ENCODE measurements around the gene DAGLA. TPM values are rescaled to one million over a fixed set of nuclear protein-coding genes. Genes with fewer than 3 reads are reported as not detected.
A peak's percentile ranks its signal among the peaks of the same experiment; 100 is the strongest.

The DAGLA gene
- total and polyA plus RNA-seq, 2 of the 13 experiments (the other 11 are each of a cell fraction or from before 2014, with no cell fraction given): 2.6 to 3.9 TPM

DNA sequence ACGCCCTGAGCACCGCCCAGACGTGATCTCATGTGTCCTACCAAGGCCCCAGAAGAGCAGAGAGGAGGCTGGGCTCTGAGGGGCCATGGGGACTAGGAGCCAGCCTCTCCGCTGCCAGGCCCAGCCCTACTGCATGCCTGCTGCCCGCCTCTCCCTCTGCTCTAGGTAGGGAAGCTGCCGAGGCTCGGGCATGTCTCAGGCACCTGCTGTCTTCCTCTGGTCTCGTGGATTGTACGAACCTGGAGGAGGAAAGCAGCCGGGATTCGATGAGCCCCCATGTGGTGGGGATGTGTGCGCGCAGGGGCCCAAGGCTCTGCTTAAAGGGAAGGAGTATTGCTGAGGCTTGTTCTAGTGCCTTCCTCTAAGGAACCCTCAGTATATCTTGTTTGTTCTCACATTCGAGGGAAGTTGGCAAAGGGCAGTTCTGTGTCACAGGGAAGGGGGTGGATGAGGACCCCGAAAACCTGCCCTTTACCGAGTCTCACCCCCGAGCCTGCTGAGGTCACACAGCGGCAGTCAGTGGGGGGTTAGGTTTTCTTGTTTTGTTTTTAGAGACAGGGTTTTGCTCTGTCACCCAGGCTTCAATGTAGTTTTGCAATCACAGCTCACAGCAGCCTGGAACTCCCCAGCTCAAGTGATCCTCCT lies 21.2 kb downstream of the DAGLA start (continued):
- TF ChIP-seq, protein P1, sequence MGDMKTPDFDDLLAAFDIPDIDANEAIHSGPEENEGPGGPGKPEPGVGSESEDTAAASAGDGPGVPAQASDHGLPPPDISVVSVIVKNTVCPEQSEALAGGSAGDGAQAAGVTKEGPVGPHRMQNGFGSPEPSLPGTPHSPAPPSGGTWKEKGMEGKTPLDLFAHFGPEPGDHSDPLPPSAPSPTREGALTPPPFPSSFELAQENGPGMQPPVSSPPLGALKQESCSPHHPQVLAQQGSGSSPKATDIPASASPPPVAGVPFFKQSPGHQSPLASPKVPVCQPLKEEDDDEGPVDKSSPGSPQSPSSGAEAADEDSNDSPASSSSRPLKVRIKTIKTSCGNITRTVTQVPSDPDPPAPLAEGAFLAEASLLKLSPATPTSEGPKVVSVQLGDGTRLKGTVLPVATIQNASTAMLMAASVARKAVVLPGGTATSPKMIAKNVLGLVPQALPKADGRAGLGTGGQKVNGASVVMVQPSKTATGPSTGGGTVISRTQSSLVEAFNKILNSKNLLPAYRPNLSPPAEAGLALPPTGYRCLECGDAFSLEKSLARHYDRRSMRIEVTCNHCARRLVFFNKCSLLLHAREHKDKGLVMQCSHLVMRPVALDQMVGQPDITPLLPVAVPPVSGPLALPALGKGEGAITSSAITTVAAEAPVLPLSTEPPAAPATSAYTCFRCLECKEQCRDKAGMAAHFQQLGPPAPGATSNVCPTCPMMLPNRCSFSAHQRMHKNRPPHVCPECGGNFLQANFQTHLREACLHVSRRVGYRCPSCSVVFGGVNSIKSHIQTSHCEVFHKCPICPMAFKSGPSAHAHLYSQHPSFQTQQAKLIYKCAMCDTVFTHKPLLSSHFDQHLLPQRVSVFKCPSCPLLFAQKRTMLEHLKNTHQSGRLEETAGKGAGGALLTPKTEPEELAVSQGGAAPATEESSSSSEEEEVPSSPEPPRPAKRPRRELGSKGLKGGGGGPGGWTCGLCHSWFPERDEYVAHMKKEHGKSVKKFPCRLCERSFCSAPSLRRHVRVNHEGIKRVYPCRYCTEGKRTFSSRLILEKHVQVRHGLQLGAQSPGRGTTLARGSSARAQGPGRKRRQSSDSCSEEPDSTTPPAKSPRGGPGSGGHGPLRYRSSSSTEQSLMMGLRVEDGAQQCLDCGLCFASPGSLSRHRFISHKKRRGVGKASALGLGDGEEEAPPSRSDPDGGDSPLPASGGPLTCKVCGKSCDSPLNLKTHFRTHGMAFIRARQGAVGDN (CRISPR knock-in tag; IDR thresholded peaks at IDR 0.05): peak; percentile 36
- TF ChIP-seq HNRNPLL (IDR thresholded peaks at IDR 0.05; ENCODE audit: low read depth, low read length, poor library complexity, severe bottlenecking): peak; percentile 78

DNA sequence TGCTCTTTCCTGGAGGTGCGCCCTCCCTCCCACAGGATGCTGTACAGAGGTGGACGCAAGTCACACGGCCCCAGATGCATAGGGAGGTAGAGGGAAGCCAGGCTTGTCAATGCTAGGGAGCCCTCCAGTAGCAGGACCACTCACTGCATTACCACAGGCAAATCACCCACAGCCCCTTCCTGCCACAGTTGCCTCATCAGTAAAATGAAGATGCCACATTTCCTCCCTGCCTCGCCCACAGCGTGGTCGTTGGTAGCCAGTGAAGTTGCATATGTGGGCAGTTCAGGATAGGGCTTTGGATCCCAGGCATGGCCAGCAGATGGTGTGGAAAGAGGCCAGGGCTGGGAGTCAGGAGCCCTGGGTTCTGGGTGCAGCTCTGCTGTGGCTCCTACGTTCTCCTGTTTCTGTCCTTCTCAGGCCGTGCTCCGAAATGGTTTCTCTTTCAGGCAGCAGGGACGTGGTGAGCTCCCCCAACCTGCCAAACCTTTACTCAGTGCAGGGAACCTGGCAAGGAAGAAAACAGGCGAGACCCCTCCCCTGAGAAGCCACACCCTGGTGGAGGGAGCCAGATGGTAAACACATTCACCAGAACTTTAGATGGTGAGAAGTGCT lies 22.6 kb downstream of the DAGLA start:
- CTCF ChIA-PET (ENCODE audit: low intra/inter-chr PET ratio, low total read pairs): no interaction called here
- no TSS peak for BruUV-seq (replicated peaks)
- TF ChIP-seq CBX2 (IDR thresholded peaks at IDR 0.05; ENCODE audit: low read depth, low read length) (no peak), CBX2 (CRISPR knock-in tag; IDR thresholded peaks at IDR 0.05; ENCODE audit: low read depth) (no peak), PTBP1 (IDR thresholded peaks at IDR 0.05; ENCODE audit: low read depth, low read length, poor library complexity, severe bottlenecking) (no peak), MTA1 (CRISPR knock-in tag; IDR thresholded peaks at IDR 0.05; ENCODE audit: borderline replicate concordance) (no peak), DBP (CRISPR knock-in tag; IDR thresholded peaks at IDR 0.05; ENCODE audit: not compliant biosample characterization) (no peak), ATF7 (IDR thresholded peaks at IDR 0.05) (no peak), ATF7 (CRISPR knock-in tag; IDR thresholded peaks at IDR 0.05) (no peak), ZNF615 (CRISPR knock-in tag; IDR thresholded peaks at IDR 0.05; ENCODE audit: borderline replicate concordance) (no peak)
- TF ChIP-seq, protein P2, sequence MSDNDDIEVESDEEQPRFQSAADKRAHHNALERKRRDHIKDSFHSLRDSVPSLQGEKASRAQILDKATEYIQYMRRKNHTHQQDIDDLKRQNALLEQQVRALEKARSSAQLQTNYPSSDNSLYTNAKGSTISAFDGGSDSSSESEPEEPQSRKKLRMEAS (IDR thresholded peaks at IDR 0.05): no peak
- TF ChIP-seq, protein P3, sequence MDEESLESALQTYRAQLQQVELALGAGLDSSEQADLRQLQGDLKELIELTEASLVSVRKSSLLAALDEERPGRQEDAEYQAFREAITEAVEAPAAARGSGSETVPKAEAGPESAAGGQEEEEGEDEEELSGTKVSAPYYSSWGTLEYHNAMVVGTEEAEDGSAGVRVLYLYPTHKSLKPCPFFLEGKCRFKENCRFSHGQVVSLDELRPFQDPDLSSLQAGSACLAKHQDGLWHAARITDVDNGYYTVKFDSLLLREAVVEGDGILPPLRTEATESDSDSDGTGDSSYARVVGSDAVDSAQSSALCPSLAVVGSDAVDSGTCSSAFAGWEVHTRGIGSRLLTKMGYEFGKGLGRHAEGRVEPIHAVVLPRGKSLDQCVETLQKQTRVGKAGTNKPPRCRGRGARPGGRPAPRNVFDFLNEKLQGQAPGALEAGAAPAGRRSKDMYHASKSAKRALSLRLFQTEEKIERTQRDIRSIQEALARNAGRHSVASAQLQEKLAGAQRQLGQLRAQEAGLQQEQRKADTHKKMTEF (CRISPR knock-in tag; IDR thresholded peaks at IDR 0.05): no peak
- TF ChIP-seq, protein P4, sequence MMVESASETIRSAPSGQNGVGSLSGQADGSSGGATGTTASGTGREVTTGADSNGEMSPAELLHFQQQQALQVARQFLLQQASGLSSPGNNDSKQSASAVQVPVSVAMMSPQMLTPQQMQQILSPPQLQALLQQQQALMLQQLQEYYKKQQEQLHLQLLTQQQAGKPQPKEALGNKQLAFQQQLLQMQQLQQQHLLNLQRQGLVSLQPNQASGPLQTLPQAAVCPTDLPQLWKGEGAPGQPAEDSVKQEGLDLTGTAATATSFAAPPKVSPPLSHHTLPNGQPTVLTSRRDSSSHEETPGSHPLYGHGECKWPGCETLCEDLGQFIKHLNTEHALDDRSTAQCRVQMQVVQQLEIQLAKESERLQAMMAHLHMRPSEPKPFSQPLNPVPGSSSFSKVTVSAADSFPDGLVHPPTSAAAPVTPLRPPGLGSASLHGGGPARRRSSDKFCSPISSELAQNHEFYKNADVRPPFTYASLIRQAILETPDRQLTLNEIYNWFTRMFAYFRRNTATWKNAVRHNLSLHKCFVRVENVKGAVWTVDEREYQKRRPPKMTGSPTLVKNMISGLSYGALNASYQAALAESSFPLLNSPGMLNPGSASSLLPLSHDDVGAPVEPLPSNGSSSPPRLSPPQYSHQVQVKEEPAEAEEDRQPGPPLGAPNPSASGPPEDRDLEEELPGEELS (CRISPR knock-in tag; IDR thresholded peaks at IDR 0.05): no peak

More for the DNA sequence above, 22.6 kb downstream of the DAGLA start:
- no peak for DNase-seq (ENCODE audit: low spot score)
- Histone ChIP-seq H4K20me1 (ENCODE audit: insufficient read depth, low read length) (peaks cover 8% of the 10 kb centered on the region; the same call in 1 of the 2 replicates), H2AFZ (ENCODE audit: low read length) (no peak overlapping the region), H3K27ac (ENCODE audit: extremely low read length, insufficient read depth, low read length) (no peak overlapping the region), H3K9me3 (ENCODE audit: low read length) (no peaks in the 10 kb centered on the region), H3K79me2 (ENCODE audit: insufficient read depth, low read length) (peaks cover 5% of the 10 kb centered on the region), H3K4me3 (replicated peaks in 1 of 3; ENCODE audit: insufficient read depth in 1 of 3, low read depth in 2 of 3, low read length in 3 of 3) (no peak overlapping the region), H3K27me3 (ENCODE audit: control insufficient read depth in 1 of 2, insufficient read depth in 2 of 2, low read length in 2 of 2) (no peaks in the 10 kb centered on the region), H3K9ac (ENCODE audit: insufficient read depth, low read depth, low read length) (no peak overlapping the region), H3K4me1 (ENCODE audit: insufficient read depth, low read length) (peaks cover 25% of the 10 kb centered on the region), H3K36me3 (replicated peaks in 1 of 2; ENCODE audit: control insufficient read depth in 1 of 2, insufficient read depth in 2 of 2, low read length in 2 of 2) (peaks cover 2 to 3% of the 10 kb centered on the region in 2 experiments; a peak in 2 of 5 replicates), H3K4me2 (ENCODE audit: low read depth, low read length) (no peak overlapping the region)
- intact Hi-C loops (cut with micrococcal nuclease; ENCODE audit: unreplicated experiment): loop anchor here (5.0 kb wide), 1 partner anchor 36 kb away; no protein-coding TSS in a partner anchor
- no peak for ATAC-seq
- POLR2A ChIA-PET: no interaction called here
- 95% methylated on average over 11 of the region's 11 CpGs for WGBS (ENCODE audit: low lambda C conversion rate)
- FAIRE-seq: no peak
- in situ Hi-C loops (cut with HindIII; ENCODE audit: extremely low pct_ligation_motif_present, low pct_unique_long_range_greater_than_20kb): no loop called here
